HL-60 (cell line): Measurements from ENCODE around the gene PXMP4.

Experiments used
- GABPA ChIP-seq: IDR thresholded peaks from 2 replicates; pipeline ENCODE4 v1.6.1; 2012; ENCODE audit warnings: low read depth
- POLR2AphosphoS5 ChIP-seq: IDR thresholded peaks from 2 replicates; pipeline ENCODE4 v1.6.1; 2012; ENCODE audit warnings: low read depth
- TF ChIP-seq, protein P1 (sequence below): IDR thresholded peaks from 2 replicates; pipeline ENCODE4 v1.6.1; 2012; ENCODE audit warnings: low read depth; ENCODE audit not compliant: insufficient replicate concordance
- TF ChIP-seq, protein P2 (sequence below): IDR thresholded peaks from one replicate; pipeline ENCODE4 v1.5.1; 2011; ENCODE audit warnings: low read length, control low read depth, inconsistent platforms; ENCODE audit not compliant: insufficient read depth

DNA sequence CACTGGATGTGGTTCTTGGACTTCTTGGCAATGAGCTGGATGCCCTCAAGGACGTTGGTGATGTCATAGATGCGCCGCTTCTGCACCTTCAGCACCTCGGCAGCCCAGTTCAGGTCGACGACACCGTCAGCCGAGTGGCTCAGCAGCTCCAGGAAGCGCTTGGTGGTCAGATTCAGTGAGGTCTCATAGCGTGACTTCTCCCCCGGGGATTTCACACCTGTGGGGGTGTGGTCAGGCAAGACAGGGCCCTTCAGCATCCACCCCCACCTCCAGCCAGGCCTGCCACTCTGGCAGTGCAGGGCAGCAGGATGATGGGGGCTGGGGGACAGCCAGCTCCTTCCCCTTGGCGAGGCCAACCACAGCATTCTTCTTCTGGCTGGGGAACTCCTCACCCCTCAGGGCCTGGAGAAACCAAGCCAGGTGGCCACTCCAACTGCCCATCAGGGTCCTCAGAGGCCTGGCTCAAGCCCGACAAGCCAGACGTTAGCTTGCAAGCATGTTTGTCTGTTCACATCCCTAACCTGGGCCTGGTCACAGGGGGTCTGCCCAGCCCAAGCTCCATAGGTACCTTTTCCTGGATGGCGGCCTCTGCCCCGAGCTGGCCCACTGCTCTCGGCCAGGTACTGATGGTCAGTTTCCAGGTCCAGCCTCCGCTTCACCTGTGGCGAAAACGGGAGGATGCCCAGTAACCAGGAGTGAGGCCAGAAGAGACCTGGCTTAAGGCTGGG is 40.2 kb downstream of the PXMP4 start:
- TF ChIP-seq POLR2AphosphoS5: no peak
- TF ChIP-seq, protein P1, sequence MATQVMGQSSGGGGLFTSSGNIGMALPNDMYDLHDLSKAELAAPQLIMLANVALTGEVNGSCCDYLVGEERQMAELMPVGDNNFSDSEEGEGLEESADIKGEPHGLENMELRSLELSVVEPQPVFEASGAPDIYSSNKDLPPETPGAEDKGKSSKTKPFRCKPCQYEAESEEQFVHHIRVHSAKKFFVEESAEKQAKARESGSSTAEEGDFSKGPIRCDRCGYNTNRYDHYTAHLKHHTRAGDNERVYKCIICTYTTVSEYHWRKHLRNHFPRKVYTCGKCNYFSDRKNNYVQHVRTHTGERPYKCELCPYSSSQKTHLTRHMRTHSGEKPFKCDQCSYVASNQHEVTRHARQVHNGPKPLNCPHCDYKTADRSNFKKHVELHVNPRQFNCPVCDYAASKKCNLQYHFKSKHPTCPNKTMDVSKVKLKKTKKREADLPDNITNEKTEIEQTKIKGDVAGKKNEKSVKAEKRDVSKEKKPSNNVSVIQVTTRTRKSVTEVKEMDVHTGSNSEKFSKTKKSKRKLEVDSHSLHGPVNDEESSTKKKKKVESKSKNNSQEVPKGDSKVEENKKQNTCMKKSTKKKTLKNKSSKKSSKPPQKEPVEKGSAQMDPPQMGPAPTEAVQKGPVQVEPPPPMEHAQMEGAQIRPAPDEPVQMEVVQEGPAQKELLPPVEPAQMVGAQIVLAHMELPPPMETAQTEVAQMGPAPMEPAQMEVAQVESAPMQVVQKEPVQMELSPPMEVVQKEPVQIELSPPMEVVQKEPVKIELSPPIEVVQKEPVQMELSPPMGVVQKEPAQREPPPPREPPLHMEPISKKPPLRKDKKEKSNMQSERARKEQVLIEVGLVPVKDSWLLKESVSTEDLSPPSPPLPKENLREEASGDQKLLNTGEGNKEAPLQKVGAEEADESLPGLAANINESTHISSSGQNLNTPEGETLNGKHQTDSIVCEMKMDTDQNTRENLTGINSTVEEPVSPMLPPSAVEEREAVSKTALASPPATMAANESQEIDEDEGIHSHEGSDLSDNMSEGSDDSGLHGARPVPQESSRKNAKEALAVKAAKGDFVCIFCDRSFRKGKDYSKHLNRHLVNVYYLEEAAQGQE: no peak
- TF ChIP-seq, protein P2, sequence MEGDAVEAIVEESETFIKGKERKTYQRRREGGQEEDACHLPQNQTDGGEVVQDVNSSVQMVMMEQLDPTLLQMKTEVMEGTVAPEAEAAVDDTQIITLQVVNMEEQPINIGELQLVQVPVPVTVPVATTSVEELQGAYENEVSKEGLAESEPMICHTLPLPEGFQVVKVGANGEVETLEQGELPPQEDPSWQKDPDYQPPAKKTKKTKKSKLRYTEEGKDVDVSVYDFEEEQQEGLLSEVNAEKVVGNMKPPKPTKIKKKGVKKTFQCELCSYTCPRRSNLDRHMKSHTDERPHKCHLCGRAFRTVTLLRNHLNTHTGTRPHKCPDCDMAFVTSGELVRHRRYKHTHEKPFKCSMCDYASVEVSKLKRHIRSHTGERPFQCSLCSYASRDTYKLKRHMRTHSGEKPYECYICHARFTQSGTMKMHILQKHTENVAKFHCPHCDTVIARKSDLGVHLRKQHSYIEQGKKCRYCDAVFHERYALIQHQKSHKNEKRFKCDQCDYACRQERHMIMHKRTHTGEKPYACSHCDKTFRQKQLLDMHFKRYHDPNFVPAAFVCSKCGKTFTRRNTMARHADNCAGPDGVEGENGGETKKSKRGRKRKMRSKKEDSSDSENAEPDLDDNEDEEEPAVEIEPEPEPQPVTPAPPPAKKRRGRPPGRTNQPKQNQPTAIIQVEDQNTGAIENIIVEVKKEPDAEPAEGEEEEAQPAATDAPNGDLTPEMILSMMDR: no peak
- no peak for TF ChIP-seq GABPA
